Skin of body (tissue), 2 donors: ENCODE data around the gene HTR6. TPM values are rescaled to one million over a fixed set of nuclear protein-coding genes. Genes with fewer than 3 reads are reported as not detected.

Source experiments
- DNase-seq: peaks from one replicate; lab custom pipeline; 2025; lab: John Stamatoyannopoulos, UW
- total RNA-seq: library from RNA; depleted of rRNA; stranded (reverse); fragments of >200 nt; gene quantifications from one replicate; pipeline ENCODE4 v1.2.3, GENCODE V29; 2014

The HTR6 gene
- total RNA-seq, 1 donor from 2014 or later = not detected

GRCh38 chr1:19717467-19717866 is 52.8 kb downstream of the HTR6 start:
- no peak for DNase-seq

GRCh38 chr1:19720174-19720573 is 55.5 kb downstream of the HTR6 start:
- DNase-seq = no peak

- no peak for DNase-seq
These were observed 56.3 kb downstream of the HTR6 start for GRCh38 chr1:19720973-19721372.

- no peak for DNase-seq
These were observed 59.2 kb downstream of the HTR6 start for GRCh38 chr1:19723874-19724273.

GRCh38 chr1:19725606-19726005 is 60.9 kb downstream of the HTR6 start:
- no peak for DNase-seq

GRCh38 chr1:19728413-19729145 is 63.9 kb downstream of the HTR6 start:
- no peak for DNase-seq

GRCh38 chr1:19730232-19730631 is 65.6 kb downstream of the HTR6 start:
- no peak for DNase-seq

Other genes starting within 250 kb of the HTR6 start
- 61.6 TPM for gene CAPZB, start 179.3 kb upstream of the HTR6 start, total RNA-seq
- gene NBL1, start 20.6 kb upstream of the HTR6 start, total RNA-seq = 34.6 TPM
- gene TMCO4, start 135.0 kb downstream of the HTR6 start, total RNA-seq = 6.1 TPM
- gene RNF186, start 150.4 kb downstream of the HTR6 start, total RNA-seq = not detected
- 11.5 TPM for gene OTUD3, start 217.5 kb downstream of the HTR6 start, total RNA-seq